Frontal cortex (tissue), 4 donors: ENCODE measurements around the gene ZNF705A. TPM values are rescaled to one million over a fixed set of nuclear protein-coding genes. Genes with fewer than 3 reads are reported as not detected.
"Not testable (repeated sequence)": the region's sequence is repeated elsewhere in the genome, so short reads cannot be mapped to it uniquely, and the experiment has no call there.

Experiments used
- DNase-seq, 2 donors: peaks; one replicate each; pipeline ENCODE4 v3.0.0; 2012; ENCODE audit warnings: low spot score in 2 of 2
- FAIRE-seq: peaks from 2 replicates; lab custom pipeline; 2012; peaks lifted over from hg19 to GRCh38; lab: Jason Lieb, UNC
- total RNA-seq: library from RNA; depleted of rRNA; stranded (reverse); fragments of >200 nt; gene quantifications from one replicate; pipeline ENCODE4 v1.2.3, GENCODE V29; 2014
- donor health status: control.
- donor health status: control.
- donor health status: control.

Gene ZNF705A
- total RNA-seq, 1 donor from 2014 or later, result not detected

DNA sequence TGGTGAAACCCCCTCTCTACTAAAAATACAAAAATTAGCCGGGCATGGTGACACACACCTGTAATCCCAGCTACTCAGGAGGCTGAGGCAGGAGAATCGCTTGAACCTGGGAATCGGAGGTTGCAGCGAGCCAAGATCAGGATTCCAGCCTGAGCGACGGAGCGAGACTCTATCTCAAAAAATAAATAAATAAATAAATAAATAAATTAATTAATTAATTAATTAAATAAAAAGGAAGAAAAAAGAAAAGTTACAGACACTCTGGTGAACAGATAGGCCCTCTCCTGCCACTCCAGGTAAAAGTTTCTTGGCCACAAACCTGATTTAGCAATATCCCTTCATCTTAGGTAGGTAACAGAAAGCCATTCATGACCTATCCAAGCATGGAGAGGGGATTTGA lies 26.1 kb downstream of the ZNF705A start:
- FAIRE-seq, result not testable (repeated sequence)

DNA sequence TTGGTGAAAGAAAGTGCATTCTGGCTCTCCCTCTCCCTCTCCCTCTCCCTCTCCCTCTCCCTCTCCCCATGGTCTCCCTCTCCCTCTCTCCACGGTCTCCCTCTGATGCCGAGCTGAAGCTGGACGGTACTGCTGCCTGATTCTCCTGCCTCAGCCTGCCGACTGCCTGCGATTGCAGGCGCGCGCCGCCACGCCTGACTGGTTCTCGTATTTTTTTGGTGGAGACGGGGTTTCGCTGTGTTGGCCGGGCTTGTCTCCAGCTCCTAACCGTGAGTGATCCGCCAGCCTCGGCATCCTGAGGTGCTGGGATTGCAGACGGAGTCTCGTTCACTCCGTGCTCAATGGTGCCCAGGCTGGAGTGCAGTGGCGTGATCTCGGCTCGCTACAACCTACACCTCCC lies 26.5 kb downstream of the ZNF705A start:
- DNase-seq, FAIRE-seq: not testable (repeated sequence)

More for the DNA sequence above, 26.1 kb downstream of the ZNF705A start:
- not testable (repeated sequence) for DNase-seq

DNA sequence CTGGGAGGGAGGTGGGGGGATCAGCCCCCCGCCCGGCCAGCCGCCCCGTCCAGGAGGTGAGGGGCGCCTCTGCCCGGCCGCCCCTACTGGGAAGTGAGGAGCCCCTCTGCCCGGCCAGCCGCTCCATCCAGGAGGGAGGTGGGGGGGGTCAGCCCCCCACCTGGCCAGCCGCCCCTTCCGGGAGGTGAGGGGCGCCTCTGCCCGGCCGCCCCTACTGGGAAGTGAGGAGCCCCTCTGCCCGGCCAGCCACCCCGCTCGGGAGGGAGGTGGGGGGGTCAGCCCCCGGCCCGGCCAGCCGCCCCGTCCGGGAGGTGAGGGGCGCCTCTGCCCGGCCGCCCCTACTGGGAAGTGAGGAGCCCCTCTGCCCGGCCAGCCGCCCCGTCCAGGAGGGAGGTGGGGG lies 27.4 kb downstream of the ZNF705A start:
- not testable (repeated sequence) for FAIRE-seq, DNase-seq

DNA sequence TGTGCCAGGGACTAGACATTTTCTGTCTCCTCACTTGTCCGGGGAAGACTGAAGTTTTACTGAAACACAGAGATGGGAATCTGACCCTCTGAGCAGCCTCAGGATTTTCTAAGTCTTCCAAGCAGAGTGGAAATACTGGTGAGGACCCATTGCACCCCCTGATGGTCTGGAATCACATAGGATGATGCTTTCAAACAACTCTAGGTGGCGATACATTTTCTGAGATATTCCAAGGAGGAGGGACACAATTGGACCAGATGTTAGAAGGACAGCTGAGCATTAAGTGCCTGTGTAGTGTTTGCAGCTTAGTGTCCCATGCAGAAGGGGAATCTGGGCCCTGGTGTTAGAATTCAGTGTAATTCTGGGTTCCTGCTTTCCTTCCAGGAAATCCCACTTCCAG lies 31.3 kb downstream of the ZNF705A start:
- not testable (repeated sequence) for DNase-seq, FAIRE-seq

DNA sequence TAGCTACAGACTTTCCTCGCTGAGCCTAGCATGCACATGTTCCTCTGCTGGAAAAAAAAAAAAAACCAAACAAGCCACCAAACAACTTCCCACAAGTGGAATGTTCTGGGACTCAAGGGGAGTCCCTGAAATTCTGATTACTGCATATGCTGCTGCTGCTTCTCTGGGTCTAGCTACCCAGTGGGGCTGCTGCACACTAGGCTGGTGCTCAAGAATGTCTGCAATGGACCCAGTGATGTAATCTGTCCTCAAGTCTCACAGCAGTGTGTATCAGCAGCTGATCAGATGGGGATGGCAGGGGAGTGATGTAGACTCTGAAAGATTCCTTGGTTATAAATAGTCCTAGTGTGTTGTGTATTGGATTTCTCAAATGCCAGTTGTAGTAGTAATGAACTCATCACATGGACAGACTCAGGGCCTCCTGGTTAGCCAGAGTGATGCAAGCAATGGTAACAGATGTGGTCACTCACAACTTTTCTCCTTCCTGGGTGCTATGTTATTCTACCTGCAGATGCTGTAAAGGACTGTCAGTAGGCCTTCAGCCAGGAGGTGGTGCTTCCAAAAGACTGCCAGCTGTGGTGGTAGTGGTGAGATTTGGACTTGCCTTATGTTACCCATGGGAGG lies 41.0 kb downstream of the ZNF705A start:
- not testable (repeated sequence) for DNase-seq, FAIRE-seq

DNA sequence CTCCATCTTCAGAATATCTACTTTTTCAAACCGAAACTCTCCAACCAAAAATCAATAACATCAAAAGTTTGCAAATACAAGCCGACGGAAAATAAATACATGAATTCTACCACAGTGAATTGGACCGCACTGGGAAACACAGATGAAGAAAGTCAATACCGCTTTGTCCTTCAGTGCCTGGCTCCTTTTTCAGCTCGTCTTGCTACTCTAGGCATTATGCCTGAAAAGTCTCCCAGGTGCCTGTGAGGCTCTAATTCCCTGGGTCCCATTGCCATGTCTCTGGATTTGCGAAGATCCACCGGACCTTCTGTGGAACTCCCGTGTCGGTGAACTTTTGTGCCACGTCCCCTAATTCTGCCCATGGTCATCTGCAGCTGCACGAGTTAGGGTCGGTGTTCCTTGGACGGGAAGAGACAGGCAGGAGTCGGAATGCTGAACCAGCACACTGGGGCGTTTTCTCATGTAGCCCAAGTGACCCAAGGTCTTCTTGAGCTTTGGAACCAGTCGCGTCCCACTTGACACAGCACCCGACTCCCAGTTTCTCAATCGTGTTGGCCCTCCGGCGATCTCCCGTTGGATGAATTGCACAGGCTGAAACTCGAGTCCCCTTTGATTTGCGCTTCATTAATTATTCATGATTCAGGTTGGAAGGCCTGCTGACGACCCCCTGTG lies 62.0 kb downstream of the ZNF705A start:
- FAIRE-seq, DNase-seq: not testable (repeated sequence)

DNA sequence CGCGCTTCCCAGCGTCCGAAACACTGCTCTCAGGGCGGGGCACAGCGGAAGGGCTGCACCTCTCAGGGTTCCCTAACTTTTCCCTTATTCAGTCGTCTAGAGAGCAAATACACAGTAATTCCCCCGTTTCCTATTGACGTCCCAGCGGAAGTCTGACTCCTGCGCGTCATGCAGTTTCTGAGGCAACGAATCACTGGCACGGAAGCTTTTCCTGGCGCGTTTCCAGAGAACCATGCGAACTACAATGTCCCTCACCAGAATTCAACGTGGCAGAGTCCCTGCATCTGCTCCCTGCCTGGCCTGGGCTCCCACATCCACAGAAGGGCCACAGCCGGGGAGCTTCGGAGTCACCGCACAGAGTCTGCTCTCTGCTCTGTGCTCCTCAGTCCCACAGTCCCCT lies 64.6 kb downstream of the ZNF705A start:
- FAIRE-seq, DNase-seq: not testable (repeated sequence)

DNA sequence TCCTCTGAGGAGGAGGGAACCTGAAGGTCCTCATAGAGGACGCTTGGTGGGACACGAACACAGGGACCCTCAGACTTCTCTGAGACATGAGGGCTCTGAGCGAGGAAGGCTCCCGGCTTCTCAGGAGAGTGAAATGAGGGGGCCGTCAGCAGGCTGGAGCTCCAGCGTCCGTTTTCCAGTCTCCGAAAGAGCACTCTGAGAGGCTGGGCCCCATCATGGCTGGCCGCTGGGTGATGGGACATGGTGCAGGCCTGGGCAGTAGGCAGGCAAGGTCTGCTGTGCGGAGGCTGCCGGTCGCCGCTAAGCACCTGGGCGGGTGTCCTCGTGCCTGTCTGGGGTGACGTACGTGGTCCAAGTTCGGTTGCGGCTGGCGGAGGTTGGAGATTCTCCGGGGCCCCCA lies 65.0 kb downstream of the ZNF705A start:
- not testable (repeated sequence) for FAIRE-seq, DNase-seq

DNA sequence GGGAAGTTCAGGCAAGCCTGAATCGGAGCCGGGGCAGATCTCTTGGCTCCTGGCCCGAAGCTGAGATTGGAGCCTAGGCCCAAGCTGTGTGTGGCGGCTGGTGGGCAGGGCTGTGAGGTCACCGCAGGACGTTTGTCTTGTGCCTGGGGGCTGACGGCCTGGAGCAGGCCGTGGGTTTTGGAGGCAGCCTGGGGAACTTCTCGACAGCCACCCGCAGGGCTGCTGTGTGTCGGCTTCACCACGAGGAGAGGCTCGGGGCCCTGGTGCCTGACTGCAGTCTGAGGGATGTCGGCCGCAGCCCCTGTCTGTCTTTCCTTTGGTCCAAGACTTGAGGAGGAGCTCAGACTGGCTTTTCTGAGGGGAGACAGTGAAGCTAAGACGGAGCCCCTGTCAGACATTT lies 65.5 kb downstream of the ZNF705A start:
- not testable (repeated sequence) for DNase-seq, FAIRE-seq

DNA sequence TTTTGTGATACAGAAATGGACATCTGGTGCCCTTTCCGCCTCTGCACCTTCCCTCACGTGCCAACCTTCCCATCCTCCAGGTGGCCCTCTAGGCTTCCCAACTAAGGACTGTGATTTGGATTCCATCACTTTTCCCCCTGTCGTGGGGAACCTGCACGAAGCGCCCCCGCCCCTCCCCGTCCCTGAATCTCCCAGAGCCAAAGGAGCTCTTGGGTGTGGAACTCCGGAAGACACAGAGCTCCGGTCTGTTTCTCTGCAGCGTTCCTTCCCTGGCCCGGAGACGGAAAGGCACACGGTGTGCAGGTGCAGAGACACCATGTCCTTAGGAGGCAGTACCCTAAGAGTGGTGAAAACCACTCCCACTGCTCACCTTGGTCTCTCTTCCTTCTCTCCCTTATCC lies 66.8 kb downstream of the ZNF705A start:
- not testable (repeated sequence) for FAIRE-seq, DNase-seq

DNA sequence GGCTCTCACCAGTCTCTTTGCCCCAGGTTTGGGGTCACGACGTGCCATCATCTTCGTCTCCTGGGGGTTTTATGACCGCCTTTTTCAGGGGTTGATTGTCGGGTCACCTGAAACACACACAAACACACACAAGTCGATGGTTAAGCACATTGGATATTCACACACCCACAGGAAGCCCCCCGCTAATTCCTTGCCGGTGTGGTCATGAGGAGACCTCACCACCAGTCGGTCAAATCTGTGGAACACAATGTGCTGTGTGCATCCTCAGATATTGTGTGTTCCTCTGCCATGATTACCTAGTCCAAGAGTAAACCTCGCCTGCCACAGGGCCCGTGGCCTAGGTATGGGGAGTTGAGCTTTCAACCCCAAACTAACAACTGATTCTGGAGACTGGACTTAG lies 68.0 kb downstream of the ZNF705A start:
- FAIRE-seq, DNase-seq: not testable (repeated sequence)

DNA sequence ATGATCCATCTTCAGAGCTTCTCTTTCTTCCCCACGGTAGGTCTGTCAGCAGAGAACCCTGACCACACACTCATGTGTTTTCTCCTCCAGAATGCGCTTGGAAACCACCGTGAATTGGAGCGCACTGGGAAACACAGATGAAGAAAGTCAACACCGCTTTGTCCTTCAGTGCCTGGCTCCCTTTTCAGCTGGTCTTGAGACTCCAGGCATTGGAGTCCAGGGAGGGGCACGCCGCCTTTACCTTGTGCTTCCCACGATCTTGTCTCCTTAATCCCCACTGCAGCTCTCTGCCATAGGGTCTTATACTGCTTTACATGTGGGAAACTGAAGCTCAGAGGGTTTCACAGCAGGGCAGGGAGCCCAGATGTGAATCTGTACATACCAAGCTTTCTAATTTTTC lies 69.5 kb downstream of the ZNF705A start:
- no peak for DNase-seq
- no peak for FAIRE-seq

DNA sequence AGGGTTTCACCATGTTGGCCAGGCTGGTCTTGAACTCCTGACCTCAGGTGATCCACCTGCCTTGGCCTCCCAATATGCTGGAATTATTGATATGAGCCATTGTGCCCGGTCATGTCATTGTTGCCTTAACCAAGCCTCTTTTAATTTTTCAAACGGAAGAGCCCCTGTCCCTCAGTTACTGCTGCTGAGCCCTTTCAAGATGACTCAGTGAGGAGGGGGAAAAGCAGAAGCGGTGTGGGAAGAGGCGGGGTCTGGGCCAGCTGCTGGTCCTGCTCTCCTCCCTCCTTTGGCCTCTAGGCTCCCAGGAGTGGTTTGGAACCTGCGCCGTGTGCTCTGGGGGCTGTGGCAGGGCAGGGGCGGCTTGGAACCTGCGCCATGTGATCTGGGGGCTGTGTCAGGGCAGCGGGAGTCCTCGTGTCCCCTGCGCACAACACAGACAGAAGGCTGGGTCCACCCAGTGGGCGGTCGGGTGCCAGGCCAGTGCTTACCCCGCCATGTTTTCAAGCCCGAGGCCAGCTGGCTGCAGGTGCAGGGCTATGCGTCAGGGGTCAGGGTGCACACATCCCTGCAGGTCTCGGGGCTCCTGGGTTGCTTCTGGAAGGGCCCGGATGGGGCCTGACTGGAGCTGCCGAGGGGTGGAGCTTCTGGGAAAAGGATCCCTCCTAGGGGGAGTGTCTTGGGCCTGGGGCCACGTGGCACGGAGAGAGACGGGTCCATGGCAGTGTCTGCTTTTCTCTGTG lies 70.3 kb downstream of the ZNF705A start, which contains the start of gene FAM90A1:
Gene FAM90A1, minus strand, starts transcription at position 627 of the 740 bp plus-strand sequence. CDS start 2,786 bp downstream, outside the sequence.
- FAIRE-seq, DNase-seq: not testable (repeated sequence)

DNA sequence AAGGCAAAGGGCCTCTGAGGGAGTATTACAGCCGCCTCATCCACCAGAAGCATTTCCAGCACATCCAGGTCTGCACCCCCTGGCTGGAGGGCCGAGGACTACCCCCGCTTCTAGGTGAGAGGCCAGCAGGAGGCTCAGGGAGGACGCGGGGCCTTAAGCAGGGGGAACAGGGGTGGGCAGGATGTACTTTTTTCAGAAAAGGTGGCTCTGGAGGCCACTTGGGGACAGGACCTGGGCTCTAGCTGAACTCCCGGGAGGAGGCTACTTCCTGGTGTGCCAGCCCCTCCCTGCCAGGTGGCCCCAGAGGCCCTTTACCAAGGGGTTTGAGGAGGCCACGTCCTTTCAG lies 70.9 kb downstream of the ZNF705A start:
- DNase-seq, FAIRE-seq: not testable (repeated sequence)

DNA sequence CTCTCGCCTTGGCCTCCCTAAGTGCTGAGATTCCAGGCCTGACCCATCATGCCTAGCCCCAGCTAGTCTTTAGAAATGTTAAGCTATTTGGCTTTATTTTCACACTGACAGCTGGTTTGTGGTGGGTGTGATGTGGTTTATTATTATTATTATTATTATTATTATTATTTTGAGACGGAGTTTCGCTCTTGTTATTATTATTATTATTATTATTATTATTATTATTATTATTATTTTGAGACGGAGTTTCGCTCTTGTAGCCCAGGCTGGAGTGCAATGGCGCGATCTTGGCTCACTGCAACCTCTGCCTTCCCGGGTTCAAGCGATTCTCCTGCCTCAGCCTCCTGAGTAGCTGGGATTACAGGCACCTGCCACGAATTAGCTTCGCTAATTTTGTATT lies 71.8 kb downstream of the ZNF705A start:
- not testable (repeated sequence) for DNase-seq, FAIRE-seq

DNA sequence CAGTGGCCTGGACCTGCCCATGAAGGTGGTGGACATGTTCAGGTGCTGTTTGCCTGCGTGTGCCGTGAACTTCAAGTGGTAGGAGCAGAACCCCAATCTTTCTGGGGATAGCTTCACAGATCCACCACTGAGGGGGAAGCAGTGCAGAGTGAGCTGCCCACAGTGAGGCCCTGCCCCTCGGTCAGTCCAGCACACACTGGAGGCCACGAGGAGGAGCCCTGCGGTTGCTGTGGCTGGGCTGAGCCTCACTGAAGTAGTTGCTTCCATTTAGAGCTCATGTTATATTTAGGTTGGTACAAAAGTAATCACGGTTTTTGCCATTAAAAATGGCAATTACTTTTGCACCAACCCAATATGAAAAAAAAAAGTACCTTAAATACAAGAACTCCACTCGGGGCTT lies 72.7 kb downstream of the ZNF705A start:
- not testable (repeated sequence) for FAIRE-seq, DNase-seq

Other genes with a start within 250 kb of the ZNF705A start
- gene SLC2A3, start 220.8 kb upstream of the ZNF705A start, total RNA-seq, result 50.5 TPM
- 6.1 TPM for gene FOXJ2, start 124.3 kb upstream of the ZNF705A start, total RNA-seq
- gene C3AR1, start 90.7 kb upstream of the ZNF705A start, total RNA-seq, result 1.6 TPM
- 198 TPM for gene NECAP1, start 74.7 kb upstream of the ZNF705A start, total RNA-seq
- 1.2 TPM for gene CLEC4A, start 33.4 kb upstream of the ZNF705A start, total RNA-seq
- 0.41 TPM for gene FAM90A1, start 70.6 kb downstream of the ZNF705A start, total RNA-seq